SHP77 (cell line): ENCODE results near the gene NINL.
"Not testable (repeated sequence)": the region's sequence is repeated elsewhere in the genome, so short reads cannot be mapped to it uniquely, and the experiment has no call there.

Experiments
- DNase-seq, 2 experiments: peaks; one replicate each; lab custom pipeline; 2025; lab: John Stamatoyannopoulos, UW

The NINL gene

DNA sequence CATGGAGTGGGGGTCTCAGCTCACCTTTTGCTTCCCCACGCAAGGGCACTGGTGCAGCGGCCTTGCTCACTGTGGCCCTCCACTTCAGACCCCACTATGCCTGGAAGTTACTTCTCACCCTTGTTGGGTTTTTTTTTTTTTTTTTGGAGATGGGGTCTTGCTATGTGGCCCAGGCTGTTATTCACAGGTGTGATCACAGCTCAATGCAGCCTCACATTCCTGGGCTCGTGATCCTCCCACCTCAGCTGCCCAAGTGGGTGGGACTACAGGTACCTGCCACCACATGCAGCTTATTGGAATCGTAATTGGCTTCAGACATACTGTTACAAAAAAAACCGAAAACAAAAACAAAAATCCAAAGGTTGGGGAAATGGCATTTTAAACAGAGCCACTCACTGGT lies 32.4 kb downstream of the NINL start:
- no peak for DNase-seq

DNA sequence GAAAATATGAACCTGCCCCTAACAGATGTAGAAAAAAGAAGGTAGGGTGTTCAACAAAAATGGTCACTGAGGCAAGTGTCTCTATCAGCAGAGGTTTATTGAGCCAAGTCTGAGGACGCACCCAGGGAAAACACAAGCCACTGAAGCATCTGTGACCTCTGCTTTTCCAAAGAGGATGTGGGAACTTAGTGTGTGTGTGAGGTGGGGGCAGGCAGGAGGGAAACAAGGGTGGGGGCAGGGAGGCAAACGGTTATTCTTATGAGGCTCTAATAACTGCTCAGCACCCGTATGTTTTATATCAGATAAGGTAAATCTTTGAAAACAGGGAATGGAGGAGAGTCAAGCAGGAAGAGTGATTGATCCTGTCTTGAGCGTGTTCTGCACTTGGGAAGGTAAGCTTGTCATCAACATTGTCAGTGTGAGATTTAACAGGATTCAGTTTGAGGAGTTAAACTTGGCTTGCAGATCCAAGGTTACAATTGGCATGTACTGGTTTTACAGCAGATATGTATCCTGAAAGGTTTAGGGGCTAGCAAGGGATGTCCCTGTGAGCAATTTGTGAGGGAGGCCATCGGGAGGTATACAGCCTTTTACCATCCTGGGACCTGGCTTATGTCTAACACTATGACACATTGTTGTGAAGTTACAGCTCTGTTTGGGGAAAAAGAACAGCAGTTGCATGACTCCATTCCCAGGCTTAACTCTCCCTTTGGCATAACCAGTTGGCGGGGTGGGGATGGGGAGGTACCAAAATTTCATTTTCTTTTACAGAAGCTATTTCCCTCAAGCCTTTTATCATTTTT lies 33.7 kb downstream of the NINL start:
- no peak for DNase-seq

DNA sequence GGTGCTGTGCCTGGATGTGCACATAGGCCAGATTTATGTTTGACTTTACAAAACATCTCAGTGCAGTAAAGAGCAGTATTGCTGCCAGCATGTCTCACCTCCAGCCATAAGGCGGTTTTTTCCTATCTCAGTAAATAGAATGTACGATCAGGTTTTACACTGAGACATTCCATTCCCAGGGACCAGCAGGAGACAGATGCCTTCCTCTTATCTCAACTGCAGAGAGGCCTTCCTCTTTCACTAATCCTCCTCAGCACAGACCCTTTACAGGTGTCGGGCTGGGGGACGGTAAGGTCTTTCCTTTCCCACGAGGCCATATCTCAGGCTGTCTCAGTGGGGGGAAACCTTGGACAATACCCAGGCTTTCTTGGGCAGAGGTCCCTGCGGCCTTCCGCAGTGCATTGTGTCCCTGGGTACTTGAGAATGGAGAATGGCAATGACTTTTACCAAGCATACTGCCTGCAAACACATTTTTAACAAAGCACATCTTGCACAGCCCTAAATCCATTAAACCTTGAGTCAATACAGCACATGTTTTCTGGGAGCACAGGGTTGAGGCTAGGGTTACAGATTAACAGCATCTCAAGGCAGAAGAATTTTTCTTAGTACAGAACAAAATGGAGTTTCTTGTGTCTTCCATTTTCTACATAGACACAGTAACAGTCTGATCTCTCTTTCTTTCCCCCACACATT lies 34.5 kb downstream of the NINL start:
- not testable (repeated sequence) for DNase-seq

DNA sequence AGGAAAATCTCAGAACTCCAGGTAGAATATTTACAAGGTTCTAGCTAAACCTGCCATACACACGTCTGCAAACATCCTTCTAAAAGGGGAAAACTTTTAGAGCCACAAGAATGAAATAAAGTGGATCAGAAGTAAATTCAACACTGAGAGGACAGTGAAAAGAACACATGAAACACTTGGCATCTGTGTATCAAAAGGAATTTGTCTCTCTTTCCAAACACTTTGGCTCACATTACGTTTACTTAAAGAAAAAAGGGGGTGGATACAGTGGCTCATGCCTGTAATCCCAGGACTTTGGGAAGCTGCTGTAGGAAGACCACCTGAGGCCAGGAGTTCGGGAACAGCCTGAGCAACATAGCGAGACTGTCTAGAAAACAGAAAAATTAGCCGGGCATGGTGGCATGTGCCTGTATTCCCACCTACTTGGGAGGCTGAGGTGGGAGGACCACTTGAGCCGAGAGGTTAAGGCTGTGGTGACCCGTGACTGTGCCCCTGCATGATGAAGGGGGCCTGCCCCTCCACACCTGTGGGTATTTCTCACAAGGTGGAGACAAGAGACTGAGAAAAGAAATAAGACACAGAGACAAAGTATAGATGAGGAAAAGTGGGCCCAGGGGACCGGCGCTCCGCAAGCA lies 35.4 kb downstream of the NINL start:
- no peak for DNase-seq

DNA sequence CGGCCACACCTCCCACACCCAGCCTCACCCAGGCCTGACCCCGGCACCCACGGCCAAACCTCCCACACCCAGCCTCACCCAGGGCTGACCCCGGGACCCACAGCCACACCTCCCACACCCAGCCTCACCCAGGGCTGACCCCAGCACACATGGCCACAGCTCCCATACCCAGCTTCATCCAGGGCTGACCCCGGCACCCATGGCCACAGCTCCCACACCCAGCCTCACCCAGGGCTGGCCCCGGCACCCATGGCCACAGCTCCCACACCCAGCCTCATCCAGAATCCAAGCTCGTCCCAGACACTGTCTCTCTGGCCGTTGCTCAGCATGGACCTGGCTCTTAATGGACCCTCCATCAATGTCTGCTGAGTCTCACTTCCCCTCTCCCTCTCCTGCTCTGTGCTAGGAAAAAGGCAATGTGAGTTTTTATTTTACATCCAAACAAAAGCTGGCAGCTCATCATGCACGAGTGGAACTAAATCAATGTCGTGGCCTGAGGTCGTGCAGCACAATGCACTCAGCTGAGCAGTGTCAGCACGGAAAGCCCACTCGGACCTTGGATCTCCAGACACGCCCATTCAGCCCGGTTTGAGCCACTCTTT lies 36.1 kb downstream of the NINL start:
- DNase-seq = no peak

DNA sequence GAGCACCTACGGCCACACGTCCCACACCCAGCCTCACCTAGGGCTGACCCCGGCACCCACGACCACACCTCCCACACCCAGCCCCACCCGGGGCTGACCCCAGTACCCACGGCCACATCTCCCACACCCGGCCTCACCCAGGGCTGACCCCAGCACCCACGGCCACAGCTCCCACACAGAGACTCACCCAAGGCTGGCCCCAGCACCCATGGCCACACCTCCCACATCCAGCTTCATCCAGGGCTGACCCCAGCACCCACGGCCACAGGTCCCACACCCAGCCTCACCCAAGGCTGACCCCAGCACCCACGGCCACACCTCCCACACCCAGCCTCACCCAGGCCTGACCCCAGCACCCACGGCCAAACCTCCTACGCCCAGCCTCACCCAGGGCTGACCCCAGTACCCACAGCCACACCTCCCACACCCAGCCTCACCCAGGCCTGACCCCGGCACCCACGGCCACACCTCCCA lies 36.7 kb downstream of the NINL start:
- DNase-seq = no peak

DNA sequence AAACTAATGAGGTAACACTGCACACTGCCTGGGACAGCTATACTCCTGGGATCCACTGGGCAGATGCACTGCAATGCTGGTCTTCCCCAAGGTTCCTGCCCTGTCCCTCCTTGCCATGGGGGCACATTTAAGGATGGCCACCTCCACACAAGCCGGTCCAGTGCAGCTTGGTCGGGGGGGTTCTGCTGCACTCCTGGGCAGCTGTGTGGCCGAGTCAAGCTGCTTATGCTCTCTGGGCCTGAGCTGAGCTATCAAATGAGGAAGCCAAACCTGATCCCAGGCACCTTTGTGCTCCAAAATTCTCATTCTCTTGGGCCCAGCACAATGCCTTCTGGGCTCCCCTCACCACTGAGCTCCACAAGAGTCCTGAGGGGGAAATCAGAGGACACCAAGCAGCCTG lies 37.3 kb downstream of the NINL start:
- DNase-seq = no peak

DNA sequence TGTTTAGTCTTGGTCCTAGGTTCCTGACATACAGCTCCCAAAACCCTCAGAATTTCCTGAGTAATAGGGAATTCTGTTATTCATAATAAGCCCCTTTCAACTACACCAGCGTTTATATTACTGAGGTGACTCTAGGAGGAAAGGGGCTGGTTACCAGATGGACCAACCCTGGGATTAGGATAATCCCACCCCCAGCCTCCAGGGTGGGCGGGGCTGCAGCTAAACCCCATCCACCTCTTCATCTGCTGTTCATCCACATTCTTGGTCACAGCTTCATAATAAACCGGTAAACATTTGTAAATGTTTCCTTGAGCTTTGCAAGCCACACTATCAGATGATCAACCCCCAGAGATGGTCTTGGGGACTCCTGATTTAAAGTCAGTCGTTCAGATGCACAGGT lies 38.3 kb downstream of the NINL start:
- DNase-seq = no peak

DNA sequence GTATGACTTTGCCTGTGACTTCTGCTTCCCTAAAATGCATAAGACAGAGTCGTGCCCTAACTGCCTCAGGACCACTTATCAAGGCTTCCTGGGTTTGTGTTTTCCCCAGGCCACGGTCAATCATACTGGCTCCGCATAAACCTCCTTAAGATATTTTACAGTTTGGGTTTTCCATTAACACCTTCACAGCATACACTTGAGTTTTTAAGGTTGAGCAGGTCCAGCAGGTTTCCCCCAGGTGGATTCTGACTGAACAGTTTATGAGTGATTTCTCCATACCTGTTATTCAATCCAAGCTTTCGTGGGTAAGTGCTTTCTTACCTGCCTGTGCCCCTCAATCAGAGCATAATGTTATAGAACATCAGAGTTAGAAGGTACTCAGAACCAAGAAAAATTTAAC lies 39.3 kb downstream of the NINL start:
- no peak for DNase-seq

DNA sequence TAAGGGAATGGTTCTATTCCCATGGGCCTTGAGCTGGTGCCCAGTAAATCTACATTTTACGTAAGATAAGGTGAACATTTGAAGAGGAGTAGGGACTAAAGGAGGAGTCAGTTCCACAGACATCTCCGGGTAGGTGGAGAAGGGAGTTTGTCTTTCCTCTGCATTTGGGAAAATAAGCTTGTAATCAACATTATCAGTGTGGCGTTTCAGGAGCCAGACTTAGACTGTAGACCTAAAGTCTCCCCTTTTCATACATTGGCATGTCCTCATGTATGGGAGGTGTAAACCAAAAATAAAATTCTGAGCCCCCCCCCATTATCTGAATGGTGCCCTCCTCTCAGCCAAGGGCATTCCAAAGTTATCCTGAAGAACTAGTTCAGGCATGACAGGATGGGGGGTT lies 40.2 kb downstream of the NINL start:
- no peak for DNase-seq

DNA sequence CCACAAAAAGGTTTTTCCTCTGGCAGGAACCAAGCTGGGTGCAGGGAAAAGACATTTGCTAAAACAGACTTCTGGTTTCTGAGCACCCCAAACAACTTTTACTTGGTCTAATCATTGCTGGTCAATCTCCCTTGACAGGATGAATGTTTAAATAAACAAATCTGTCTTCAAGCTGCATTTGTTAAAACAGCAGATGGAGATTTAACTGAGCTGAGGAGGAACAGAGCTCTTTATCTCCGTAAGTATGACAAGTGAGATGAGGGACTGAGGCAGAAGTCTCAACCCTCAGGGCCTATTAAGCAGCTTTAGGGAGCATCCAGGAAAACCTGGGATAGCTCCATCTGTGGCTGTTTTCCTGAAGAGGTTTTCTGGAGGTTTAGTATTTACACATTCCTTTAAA lies 40.6 kb downstream of the NINL start:
- DNase-seq = no peak

DNA sequence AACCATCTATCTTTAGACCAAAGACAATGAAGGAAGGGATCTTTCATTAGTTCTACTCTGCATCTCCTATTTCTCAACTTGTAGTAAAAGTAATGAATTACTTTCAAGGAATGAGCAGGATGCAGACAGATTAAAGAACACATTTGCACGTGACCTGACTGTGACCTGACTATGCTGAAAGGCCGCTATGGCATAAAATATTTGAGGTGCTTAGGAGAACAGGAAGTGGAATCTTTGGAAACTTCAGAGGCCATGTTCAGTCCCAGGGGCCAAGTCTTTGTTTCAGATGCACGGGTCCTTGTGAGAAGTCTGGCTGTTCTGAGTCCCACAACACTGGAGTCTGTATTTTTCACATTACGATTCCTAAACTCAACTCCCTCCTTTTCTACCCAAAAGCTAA lies 41.0 kb downstream of the NINL start:
- DNase-seq = no peak

DNA sequence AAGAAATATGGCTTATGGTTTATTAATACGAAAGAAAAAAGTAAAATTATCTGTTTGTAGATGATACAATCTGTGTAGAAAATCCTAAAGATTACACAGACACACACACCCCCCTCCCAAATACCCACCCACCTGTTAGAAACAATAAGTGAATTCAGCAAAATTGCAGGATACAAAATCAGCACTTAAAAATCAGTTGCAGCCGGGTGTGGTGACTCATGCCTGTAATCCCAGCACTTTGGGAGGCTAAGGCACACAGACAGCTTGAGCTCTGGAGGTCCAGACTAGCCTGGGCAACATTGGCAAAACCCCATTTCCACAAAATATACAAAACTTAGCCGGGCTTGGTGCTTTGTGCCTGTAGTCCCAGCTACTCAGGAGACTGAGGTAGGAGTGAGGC lies 42.3 kb downstream of the NINL start:
- DNase-seq = no peak

DNA sequence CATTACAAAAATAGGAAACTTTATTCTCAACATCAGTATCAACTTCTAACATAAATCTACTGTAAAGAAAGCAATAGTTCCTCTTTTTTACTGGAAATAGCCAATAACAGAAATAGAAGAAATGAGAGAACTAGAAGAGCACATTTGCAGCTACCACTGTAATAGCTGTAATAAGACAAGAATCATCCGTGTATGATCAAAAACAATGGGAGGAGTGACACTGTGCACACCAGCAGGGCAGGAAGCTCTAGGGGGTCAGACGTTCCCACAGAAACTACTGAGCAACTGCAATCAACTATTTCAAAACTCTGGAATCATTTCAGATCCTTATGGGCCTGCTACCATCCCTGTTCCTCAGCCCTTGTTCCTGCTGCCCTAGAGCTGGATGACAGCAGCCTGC lies 43.7 kb downstream of the NINL start:
- DNase-seq = no peak

DNA sequence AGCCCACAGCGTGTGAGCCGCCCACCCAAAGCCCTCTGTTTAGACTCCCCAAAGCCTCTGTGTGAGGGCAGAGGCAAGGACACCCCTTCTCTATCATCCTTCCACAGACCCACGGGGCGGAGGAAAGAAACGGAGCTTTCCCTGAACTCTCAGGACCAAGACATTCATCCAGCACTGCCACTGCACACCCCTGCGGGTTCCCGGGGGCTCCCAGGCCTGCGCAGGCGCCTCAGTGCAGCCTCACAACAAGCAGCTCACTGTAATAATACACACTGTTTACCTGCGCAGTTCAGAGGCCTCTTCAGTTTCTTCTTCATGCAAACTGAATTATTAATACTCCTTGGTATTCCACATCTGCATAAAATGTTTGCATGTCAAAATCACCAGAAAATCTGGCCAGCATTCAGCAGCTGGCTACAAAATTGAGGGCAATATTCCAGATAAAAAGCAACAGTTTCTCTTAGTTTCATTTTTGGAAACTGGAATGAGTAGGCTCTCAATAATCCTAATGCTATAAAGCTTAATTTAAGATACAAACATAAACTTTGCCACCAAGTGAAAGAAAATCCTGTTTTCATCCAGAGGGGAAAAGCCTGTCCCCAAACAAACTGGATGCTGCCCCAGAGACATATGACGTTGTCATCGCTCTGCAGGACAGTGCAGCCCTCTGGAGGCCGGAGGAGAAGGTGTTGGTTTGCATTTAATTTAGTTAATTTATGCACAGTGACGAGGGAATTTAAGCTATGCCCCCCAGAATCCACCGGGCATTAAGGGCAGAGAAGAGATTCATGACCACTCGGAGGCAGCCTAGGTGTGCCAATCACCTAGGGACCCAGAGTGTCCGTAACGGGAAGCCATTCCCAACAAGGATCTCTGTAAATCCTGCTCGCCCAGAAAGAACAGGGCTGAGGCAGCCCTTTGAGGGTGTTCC lies 45.3 kb downstream of the NINL start:
- no peak for DNase-seq

DNA sequence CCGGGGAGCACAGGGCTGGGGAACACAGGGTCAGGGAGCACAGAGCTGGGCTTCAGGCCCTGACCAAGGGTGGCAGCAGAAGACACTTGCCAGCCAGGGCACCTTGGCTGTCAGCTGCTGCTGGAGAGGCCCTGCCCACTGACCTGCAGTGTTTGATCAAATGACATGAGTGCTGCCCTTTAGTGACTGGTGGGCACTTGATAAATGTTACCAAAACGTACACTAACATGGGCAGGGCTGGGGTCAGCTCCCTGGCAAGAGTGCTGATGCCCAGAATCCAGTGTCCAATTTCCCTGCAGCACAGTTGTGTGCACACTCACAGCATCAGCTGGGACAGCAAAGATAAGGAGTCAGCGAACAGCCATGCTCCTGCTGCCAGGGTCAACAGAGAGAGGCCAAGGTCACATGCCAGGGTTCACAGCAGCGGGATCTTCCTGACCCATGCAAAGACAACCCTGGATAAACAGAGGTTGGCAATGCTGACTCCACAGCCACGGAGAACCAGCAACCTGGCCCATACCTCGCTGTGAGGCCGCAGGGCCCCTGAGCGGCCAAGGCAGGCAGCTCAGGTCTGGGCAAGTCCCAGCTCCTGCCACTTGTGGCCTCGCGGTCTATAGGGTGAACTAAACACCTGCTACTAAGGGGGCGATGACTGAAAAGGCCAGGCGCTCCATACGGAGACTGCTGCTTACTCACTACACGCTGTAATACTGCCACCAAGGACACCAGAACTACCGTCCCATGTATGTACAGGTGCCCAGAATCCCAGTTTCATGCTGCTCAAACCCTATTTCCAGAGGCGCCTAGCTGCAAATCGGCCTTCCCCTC lies 46.3 kb downstream of the NINL start:
- no peak for DNase-seq

DNA sequence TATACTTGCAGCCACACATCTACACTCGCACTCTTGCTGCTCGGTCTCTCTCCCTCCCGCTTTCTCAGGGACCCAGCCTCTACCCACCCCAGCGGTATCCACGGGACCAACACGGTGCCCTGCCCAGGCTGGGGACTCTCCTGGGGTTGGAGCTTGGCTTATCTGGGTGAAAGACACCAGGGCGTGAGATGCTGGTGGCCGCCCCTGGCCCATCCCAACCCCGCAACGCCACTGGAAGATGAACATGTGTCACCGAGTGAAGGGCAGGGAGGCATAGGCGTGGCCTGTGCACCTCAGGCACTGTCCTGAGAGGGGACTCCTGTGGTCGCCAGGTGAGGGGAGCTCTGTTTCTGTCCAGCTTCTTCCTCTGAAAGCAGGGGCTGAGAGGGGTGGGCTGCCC lies 47.4 kb downstream of the NINL start:
- DNase-seq = no peak

DNA sequence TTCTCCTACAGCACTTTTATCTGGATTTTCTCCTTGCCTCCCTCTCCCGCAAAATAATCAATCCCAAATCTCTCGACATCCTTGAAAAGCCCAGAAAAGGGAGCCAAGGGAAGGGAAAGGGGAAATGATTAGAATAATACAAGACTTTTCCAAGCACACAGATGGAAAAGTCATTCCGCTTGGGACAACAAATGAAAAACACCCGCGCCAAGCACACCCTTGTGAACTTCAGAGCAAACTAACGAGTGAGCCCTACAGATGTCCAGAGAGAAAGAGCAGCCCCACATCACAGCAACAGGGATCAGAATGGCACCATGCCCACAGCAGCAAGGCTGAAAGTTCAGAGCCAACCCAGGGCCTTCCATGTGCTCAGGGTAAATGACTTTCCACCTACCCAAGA lies 49.6 kb downstream of the NINL start:
- DNase-seq = no peak

DNA sequence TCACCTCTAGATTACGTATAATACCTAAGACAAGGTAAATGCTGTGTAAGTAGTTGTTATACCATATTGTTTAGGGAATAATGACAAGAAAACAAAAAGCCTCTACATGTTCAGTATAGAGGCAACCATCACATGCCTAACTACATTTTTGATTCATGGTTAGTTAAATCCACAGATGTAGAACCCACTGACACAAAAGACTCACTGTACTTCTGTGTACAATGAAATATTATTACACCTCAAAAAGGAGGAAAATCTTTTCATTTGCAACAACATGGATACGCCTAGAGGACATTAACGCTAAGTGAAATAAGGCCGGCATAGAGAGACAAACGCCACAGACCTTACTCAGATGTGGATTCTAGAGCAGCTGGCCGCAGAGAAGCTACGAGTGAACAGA lies 50.5 kb downstream of the NINL start:
- DNase-seq = no peak

DNA sequence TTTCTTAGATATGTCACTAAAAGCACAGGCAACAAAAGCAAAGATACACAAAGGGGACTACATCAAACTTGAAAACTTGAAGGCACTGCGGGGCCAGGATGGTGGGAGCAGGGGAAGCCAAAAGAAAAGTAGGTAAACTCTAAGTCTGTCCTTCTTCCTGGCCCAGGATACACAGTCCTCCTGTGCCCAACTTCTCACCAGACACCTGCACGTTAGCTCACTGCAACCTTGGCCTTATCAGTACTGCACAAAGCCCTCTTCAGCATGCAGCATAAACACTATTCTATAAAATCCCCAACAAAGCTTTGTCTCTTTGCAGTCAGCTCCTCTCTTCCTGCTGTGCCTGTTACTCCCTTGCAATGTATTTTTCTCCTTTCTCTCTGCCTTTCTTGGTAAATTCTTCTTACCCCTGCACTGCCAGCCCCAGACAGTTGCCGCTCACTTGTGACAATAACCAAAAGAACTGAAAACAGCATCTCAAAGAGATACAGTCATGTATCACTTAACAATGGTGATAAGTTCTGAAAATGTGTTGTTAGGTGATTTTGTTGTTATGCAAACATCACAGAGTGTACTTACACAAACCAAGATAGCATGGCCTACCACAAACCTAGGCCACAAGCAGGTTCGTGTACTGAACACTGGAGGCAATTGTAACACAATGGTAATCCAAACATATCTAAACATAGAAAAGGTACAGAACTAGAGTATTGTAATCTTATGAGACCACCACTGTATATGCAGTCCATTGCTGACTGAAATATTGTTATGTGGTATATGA lies 51.2 kb downstream of the NINL start:
- DNase-seq = no peak
